Mesenchymal stem cell (in vitro differentiated cells and primary cell): ENCODE results near the gene SCFD2.
"Not testable (repeated sequence)": the region's sequence is repeated elsewhere in the genome, so short reads cannot be mapped to it uniquely, and the experiment has no call there.

Experiments used
- DNase-seq: peaks from one replicate; pipeline ENCODE4 v3.0.0-alpha.2; 2013
- H2AFZ ChIP-seq: one replicate; pipeline ENCODE4 v1.6.1; 2013; ENCODE audit warnings: low read depth, mild to moderate bottlenecking, control low read depth, inconsistent platforms, low read length, moderate library complexity
- H2AK5ac ChIP-seq: 2 replicates; pipeline ENCODE4 v1.6.1; 2013; ENCODE audit warnings: low read length, moderate library complexity, mild to moderate bottlenecking, inconsistent platforms; ENCODE audit not compliant: severe bottlenecking
- H2BK120ac ChIP-seq: one replicate; pipeline ENCODE4 v1.6.1; 2013; ENCODE audit warnings: low read depth, mild to moderate bottlenecking, inconsistent platforms, low read length, moderate library complexity
- H2BK12ac ChIP-seq, 2 experiments: one replicate each; pipeline ENCODE4 v1.6.1; 2013; ENCODE audit warnings: inconsistent platforms in 2 of 2, low read length in 2 of 2, mild to moderate bottlenecking in 2 of 2, moderate library complexity in 2 of 2, control low read depth in 1 of 2
- H2BK15ac ChIP-seq: one replicate; pipeline ENCODE4 v1.6.1; 2013; ENCODE audit warnings: mild to moderate bottlenecking, low read depth, inconsistent platforms; ENCODE audit not compliant: poor library complexity, severe bottlenecking
- H2BK5ac ChIP-seq: 2 replicates; pipeline ENCODE4 v1.6.1; 2013; ENCODE audit warnings: low read depth, mild to moderate bottlenecking, low read length, control low read depth, inconsistent platforms; ENCODE audit not compliant: poor library complexity, severe bottlenecking
- H3K14ac ChIP-seq, 2 experiments: one replicate each; pipeline ENCODE4 v1.6.1; 2013; ENCODE audit warnings: inconsistent platforms in 2 of 2, low read length in 2 of 2, control low read depth in 1 of 2, mild to moderate bottlenecking in 1 of 2, moderate library complexity in 1 of 2
- H3K18ac ChIP-seq, 2 experiments: one replicate each; pipeline ENCODE4 v1.6.1; 2013; ENCODE audit warnings: inconsistent platforms in 2 of 2, low read length in 2 of 2, control low read depth in 1 of 2, low read depth in 1 of 2, mild to moderate bottlenecking in 1 of 2
- H3K23ac ChIP-seq, 2 experiments: one replicate each; pipeline ENCODE4 v1.6.1; 2013; ENCODE audit warnings: inconsistent platforms in 2 of 2, low read length in 2 of 2, mild to moderate bottlenecking in 2 of 2, moderate library complexity in 2 of 2, control low read depth in 1 of 2
- H3K27ac ChIP-seq: 2 replicates; pipeline ENCODE4 v1.5.1; 2013; ENCODE audit warnings: mild to moderate bottlenecking, moderate library complexity, low read length, control low read depth, inconsistent platforms; ENCODE audit not compliant: poor library complexity, severe bottlenecking
- H3K27me3 ChIP-seq, 2 experiments: 2 replicates each; pipeline versions ENCODE4 v1.6.1 to v1.7.0; 2013; ENCODE audit warnings: low read length in 2 of 2, mild to moderate bottlenecking in 2 of 2, moderate library complexity in 2 of 2, control low read depth in 1 of 2, inconsistent platforms in 1 of 2; ENCODE audit not compliant: control insufficient read depth in 1 of 2, insufficient read depth in 1 of 2
- H3K36me3 ChIP-seq, 2 experiments: 2 replicates each; pipeline versions ENCODE4 v1.6.1 to v1.7.0; 2013; ENCODE audit warnings: low read length in 2 of 2, control low read depth in 1 of 2, inconsistent platforms in 1 of 2, low read depth in 1 of 2, mild to moderate bottlenecking in 1 of 2; ENCODE audit not compliant: insufficient read depth in 2 of 2, control insufficient read depth in 1 of 2
- H3K4ac ChIP-seq, 2 experiments: one replicate each; pipeline ENCODE4 v1.6.1; 2013; ENCODE audit warnings: inconsistent platforms in 2 of 2, low read length in 2 of 2, mild to moderate bottlenecking in 2 of 2, moderate library complexity in 2 of 2, control low read depth in 1 of 2, low read depth in 1 of 2
- H3K4me1 ChIP-seq: 2 replicates; pipeline ENCODE4 v1.6.1; 2013; ENCODE audit warnings: low read depth, low read length, control low read depth; ENCODE audit not compliant: control insufficient read depth, insufficient read depth
- H3K4me2 ChIP-seq: 2 replicates; pipeline ENCODE4 v1.6.1; 2013; ENCODE audit warnings: low read length, mild to moderate bottlenecking, inconsistent platforms; ENCODE audit not compliant: poor library complexity, severe bottlenecking
- H3K4me3 ChIP-seq, 2 experiments: 2 replicates each; pipeline versions ENCODE4 v1.5.1 to v1.7.0; 2013; ENCODE audit warnings: low read length in 2 of 2, mild to moderate bottlenecking in 2 of 2, control low read depth in 1 of 2, low read depth in 1 of 2; ENCODE audit not compliant: insufficient read depth in 1 of 2
- H3K79me1 ChIP-seq: replicated peaks from 2 replicates; pipeline ENCODE4 v1.6.1; 2013; ENCODE audit warnings: mild to moderate bottlenecking, control low read depth, low read length, inconsistent platforms; ENCODE audit not compliant: poor library complexity, severe bottlenecking
- H3K9ac ChIP-seq: 2 replicates; pipeline ENCODE4 v1.7.0; 2013; ENCODE audit warnings: mild to moderate bottlenecking, low read length, moderate library complexity
- H3K9me3 ChIP-seq: 2 replicates; pipeline ENCODE4 v1.7.0; 2013; ENCODE audit warnings: mild to moderate bottlenecking, low read length; ENCODE audit not compliant: control insufficient read depth
- H4K8ac ChIP-seq: one replicate; pipeline ENCODE4 v1.6.1; 2013; ENCODE audit warnings: inconsistent platforms, mild to moderate bottlenecking, low read length, moderate library complexity
- H4K91ac ChIP-seq: one replicate; pipeline ENCODE4 v1.6.1; 2013; ENCODE audit warnings: mild to moderate bottlenecking, low read length, inconsistent platforms
- WGBS: methylation state at CpG from one replicate; pipeline ENCODE4 v1.1.7; 2013; ENCODE audit warnings: mixed read lengths; 5-methylcytosine and 5-hydroxymethylcytosine counted together

SCFD2 gene

DNA sequence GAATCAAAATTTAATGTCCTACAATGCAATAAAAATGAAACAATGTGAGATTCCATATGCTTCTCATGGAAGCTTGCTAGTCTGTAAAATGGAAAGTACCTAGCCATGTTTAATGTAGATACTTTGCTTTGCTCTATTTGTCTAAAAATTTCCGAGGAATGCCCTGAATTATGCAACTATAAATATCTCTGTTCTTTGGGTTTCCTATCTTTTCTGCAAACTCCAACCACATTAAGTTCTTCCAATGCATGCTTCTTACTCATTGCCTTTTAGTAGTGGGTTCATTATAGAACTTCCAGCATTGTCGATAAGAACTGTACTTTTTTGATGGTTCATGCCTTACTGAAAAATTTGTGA is 325.4 kb downstream of the SCFD2 start:
- DNase-seq, result peak; percentile 61
- Histone ChIP-seq H3K23ac (no peak overlapping the region), H2AK5ac (no peak overlapping the region), H4K8ac (no peak overlapping the region), H2BK5ac (no peak overlapping the region), H3K9me3 (no peaks in the 10 kb centered on the region), H3K4me3 (no peak overlapping the region), H3K18ac (no peak overlapping the region), H2AFZ (no peak overlapping the region), H3K4me1 (no peaks in the 10 kb centered on the region), H2BK120ac (no peak overlapping the region), H3K9ac (no peak overlapping the region), H3K36me3 (peaks cover 0 to 3% of the 10 kb centered on the region in 2 experiments), H2BK15ac (no peak overlapping the region), H3K27ac (no peak overlapping the region), H3K27me3 (no peaks in the 10 kb centered on the region), H2BK12ac (no peak overlapping the region), H3K79me1 (no peaks in the 10 kb centered on the region), H3K4me2 (no peak overlapping the region), H3K14ac (no peak overlapping the region), H4K91ac (no peak overlapping the region), H3K4ac (no peak overlapping the region)
- no CpG with 5 or more reads among the region's 2 CpGs for WGBS

- peaks cover 0 to 3% of the 10 kb centered on the region in 2 experiments for H3K36me3 ChIP-seq
- H3K23ac ChIP-seq, result no peak overlapping the region
- no peak overlapping the region for H4K8ac ChIP-seq
- no peak overlapping the region for H3K4ac ChIP-seq
- H2BK120ac ChIP-seq, result no peak overlapping the region
- no peak overlapping the region for H3K9ac ChIP-seq
- no peak overlapping the region for H2BK15ac ChIP-seq
- no peaks in the 10 kb centered on the region for H3K9me3 ChIP-seq
- no peaks in the 10 kb centered on the region for H3K79me1 ChIP-seq
- no peak overlapping the region for H3K27ac ChIP-seq
- no peak overlapping the region for H2AFZ ChIP-seq
- H3K14ac ChIP-seq, result no peak overlapping the region
- H2BK12ac ChIP-seq, result no peak overlapping the region
- H2AK5ac ChIP-seq, result no peak overlapping the region
- H3K4me1 ChIP-seq, result no peaks in the 10 kb centered on the region
- no peaks in the 10 kb centered on the region for H3K27me3 ChIP-seq
- H3K4me3 ChIP-seq, result no peak overlapping the region
- DNase-seq, result no peak
- H3K18ac ChIP-seq, result no peak overlapping the region
- no peak overlapping the region for H4K91ac ChIP-seq
- 86% methylated on average over 2 of the region's 4 CpGs for WGBS
- H2BK5ac ChIP-seq, result no peak overlapping the region
- no peak overlapping the region for H3K4me2 ChIP-seq
These were observed 326.0 kb downstream of the SCFD2 start for GRCh38 chr4:53039741-53040458.

DNA sequence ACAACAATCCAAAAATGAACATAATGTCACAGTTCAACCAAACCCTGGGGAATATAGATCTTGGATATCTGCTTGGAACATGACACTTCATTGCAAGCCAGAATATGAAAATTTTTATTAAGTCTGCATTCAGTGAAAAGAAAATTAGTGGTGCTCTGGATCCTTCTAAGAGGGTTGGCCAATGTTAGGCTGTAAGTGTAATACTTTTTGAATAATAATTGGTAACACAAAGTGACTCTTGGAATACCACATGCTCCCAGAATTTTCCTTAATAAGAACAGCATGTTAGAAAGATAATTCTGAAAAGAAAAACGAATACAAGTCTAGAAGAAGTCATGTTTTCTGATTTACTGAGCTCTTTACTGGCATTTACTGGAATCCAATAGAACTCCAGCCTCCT is 328.0 kb downstream of the SCFD2 start:
- H3K14ac ChIP-seq, result no peak overlapping the region
- no peak overlapping the region for H2BK12ac ChIP-seq
- no peak overlapping the region for H4K8ac ChIP-seq
- H2AK5ac ChIP-seq, result no peak overlapping the region
- no peaks in the 10 kb centered on the region for H3K79me1 ChIP-seq
- no peak overlapping the region for H3K4ac ChIP-seq
- no peaks in the 10 kb centered on the region for H3K9me3 ChIP-seq
- no peak overlapping the region for H3K4me2 ChIP-seq
- no peak overlapping the region for H3K23ac ChIP-seq
- H2BK5ac ChIP-seq, result no peak overlapping the region
- H3K36me3 ChIP-seq, result peaks cover 0 to 3% of the 10 kb centered on the region in 2 experiments
- no peak overlapping the region for H3K4me3 ChIP-seq
- no peaks in the 10 kb centered on the region for H3K27me3 ChIP-seq
- no peak overlapping the region for H3K27ac ChIP-seq
- H4K91ac ChIP-seq, result no peak overlapping the region
- H2AFZ ChIP-seq, result no peak overlapping the region
- no peak overlapping the region for H2BK15ac ChIP-seq
- no peak for DNase-seq
- no CpG with 5 or more reads among the region's 1 CpG for WGBS
- no peak overlapping the region for H3K18ac ChIP-seq
- no peak overlapping the region for H2BK120ac ChIP-seq
- H3K4me1 ChIP-seq, result no peaks in the 10 kb centered on the region
- no peak overlapping the region for H3K9ac ChIP-seq

DNA sequence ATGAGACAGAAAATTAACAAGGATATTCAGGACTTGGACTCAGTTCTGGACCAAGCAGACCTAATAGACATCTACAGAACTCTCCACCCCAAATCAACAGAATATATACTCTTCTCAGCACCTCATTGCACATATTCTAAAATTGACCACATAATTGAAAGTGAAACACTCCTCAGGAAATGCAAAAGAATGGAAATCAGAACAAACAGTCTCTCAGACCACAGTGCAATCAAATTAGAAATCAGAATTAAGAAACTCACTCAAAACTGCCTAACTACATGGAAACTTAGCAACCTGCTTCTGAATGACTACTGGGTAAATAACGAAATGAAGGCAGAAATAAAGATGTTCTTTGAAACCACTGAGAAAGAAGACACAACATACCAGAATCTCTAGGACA is 333.0 kb downstream of the SCFD2 start:
- not testable (repeated sequence) for H2BK120ac ChIP-seq, H2AFZ ChIP-seq, H3K9ac ChIP-seq, H2AK5ac ChIP-seq, H3K4me1 ChIP-seq, H3K23ac ChIP-seq, H3K79me1 ChIP-seq, H3K18ac ChIP-seq, H3K27me3 ChIP-seq, H4K91ac ChIP-seq, H4K8ac ChIP-seq, DNase-seq, H3K4ac ChIP-seq, H3K9me3 ChIP-seq, H2BK15ac ChIP-seq, H3K36me3 ChIP-seq, H3K14ac ChIP-seq, H3K4me3 ChIP-seq, H3K27ac ChIP-seq, H2BK12ac ChIP-seq, H2BK5ac ChIP-seq, H3K4me2 ChIP-seq
- no CpG with 5 or more reads among the region's 1 CpG for WGBS
